GOT3 (cell line): Measurements from ENCODE around the gene APMAP.
A peak's percentile ranks its signal among the peaks of the same experiment; 100 is the strongest.
"Not testable (repeated sequence)": the region's sequence is repeated elsewhere in the genome, so short reads cannot be mapped to it uniquely, and the experiment has no call there.

ENCODE experiments used
- DNase-seq: peaks from one replicate; lab custom pipeline; 2025; ENCODE audit warnings: mixed read lengths; lab: John Stamatoyannopoulos, UW

The APMAP gene

GRCh38 chr20:25007491-25008305 lies 15.1 kb upstream of the APMAP start:
- DNase-seq: no peak

GRCh38 chr20:25006431-25007167 lies 14.0 kb upstream of the APMAP start:
- DNase-seq: no peak

- no peak for DNase-seq
These were observed 13.1 kb upstream of the APMAP start for GRCh38 chr20:25005661-25006060.

- DNase-seq: no peak
These were observed 12.7 kb upstream of the APMAP start for GRCh38 chr20:25005220-25005619.

- no peak for DNase-seq
These were observed 10.5 kb upstream of the APMAP start for GRCh38 chr20:25003002-25003401.

- not testable (repeated sequence) for DNase-seq
These were observed 8.8 kb upstream of the APMAP start for GRCh38 chr20:25001323-25001722.

- peak; percentile 80 for DNase-seq
These were observed 7.8 kb upstream of the APMAP start for GRCh38 chr20:25000268-25000801.

GRCh38 chr20:24999568-24999967 lies 7.0 kb upstream of the APMAP start:
- no peak for DNase-seq

GRCh38 chr20:24998631-24999445 lies 6.3 kb upstream of the APMAP start:
- DNase-seq: no peak

- no peak for DNase-seq
These were observed 5.6 kb upstream of the APMAP start for GRCh38 chr20:24998121-24998520.

GRCh38 chr20:24996449-24997377 lies 4.2 kb upstream of the APMAP start:
- DNase-seq: no peak

- DNase-seq: no peak
These were observed 3.3 kb upstream of the APMAP start for GRCh38 chr20:24995741-24996448.

GRCh38 chr20:24994470-24995368 lies 2.2 kb upstream of the APMAP start:
- DNase-seq: peak; percentile 46

GRCh38 chr20:24994186-24994465 lies 1.6 kb upstream of the APMAP start:
- no peak for DNase-seq

GRCh38 chr20:24993337-24994185 lies 1.0 kb upstream of the APMAP start:
- no peak for DNase-seq

GRCh38 chr20:24991897-24992486 lies 559 bp downstream of the APMAP start:
- no peak for DNase-seq

GRCh38 chr20:24990810-24991252 lies 1.7 kb downstream of the APMAP start:
- DNase-seq: no peak

GRCh38 chr20:24989162-24989561 lies 3.4 kb downstream of the APMAP start:
- DNase-seq: no peak
